Tibial nerve (tissue), 4 donors: ENCODE data around the gene ITPK1. TPM values are rescaled to one million over a fixed set of nuclear protein-coding genes. Genes with fewer than 3 reads are reported as not detected.
"Not testable (repeated sequence)": the region's sequence is repeated elsewhere in the genome, so short reads cannot be mapped to it uniquely, and the experiment has no call there.

Source experiments
- DNase-seq, 2 donors: peaks; one replicate each; pipeline ENCODE4 v3.0.0-alpha.2; 2019; ENCODE audit warnings: low spot score in 2 of 2
- H3K27ac ChIP-seq, 4 donors: fragments of 200-600 bp; sonication (generic) in 3 of 4; one replicate each; pipeline ENCODE4 v1.5.1; 2017 to 2019; ENCODE audit warnings: mild to moderate bottlenecking in 1 of 4
- H3K27me3 ChIP-seq, 2 donors: fragments of 200-600 bp; sonication (generic) in 1 of 2; one replicate each; pipeline versions ENCODE4 v1.5.1 to v1.6.0; 2017 to 2019
- H3K36me3 ChIP-seq, 3 donors: fragments of 200-600 bp; sonication (generic); one replicate each; pipeline ENCODE4 v1.5.1; 2018 to 2019
- H3K4me1 ChIP-seq, 4 donors: fragments of 200-600 bp; sonication (generic) in 3 of 4; one replicate each; pipeline ENCODE4 v1.5.1; 2017 to 2019
- H3K4me3 ChIP-seq, 4 donors: fragments of 200-600 bp; sonication (generic) in 3 of 4; one replicate each; pipeline ENCODE4 v1.5.1; 2017 to 2019; ENCODE audit warnings: mild to moderate bottlenecking in 1 of 4, moderate library complexity in 1 of 4
- H3K9me3 ChIP-seq, 4 donors: fragments of 200-600 bp; sonication (generic) in 3 of 4; one replicate each; pipeline ENCODE4 v1.5.1; 2017 to 2019
- CTCF ChIP-seq, 5 experiments: fragments of 200-600 bp in 3 of 5; fragments of 450-650 bp in 2 of 5; sonication (generic) in 3 of 5; IDR thresholded peaks; one replicate each; pipeline ENCODE4 v1.5.1; 2016 to 2019; ENCODE audit warnings: antibody characterized with exemption in 5 of 5, mild to moderate bottlenecking in 3 of 5, moderate library complexity in 2 of 5
- EP300 ChIP-seq, 2 donors: sonication (generic); formaldehyde crosslinking; IDR thresholded peaks; one replicate each; pipeline ENCODE4 v1.6.1; 2017; ENCODE audit warnings: antibody characterized with exemption in 2 of 2, mild to moderate bottlenecking in 1 of 2
- POLR2A ChIP-seq, 2 donors: fragments of 450-650 bp; IDR thresholded peaks; one replicate each; pipeline ENCODE4 v1.6.1; 2017; ENCODE audit warnings: antibody characterized with exemption in 2 of 2, mild to moderate bottlenecking in 2 of 2, moderate library complexity in 2 of 2
- WGBS, 2 donors: methylation state at CpG; one replicate each; pipeline ENCODE4 v1.1.5; 2018; 5-methylcytosine and 5-hydroxymethylcytosine counted together
- total RNA-seq, 4 donors: library from RNA; depleted of rRNA; stranded (reverse); fragments of >200 nt; gene quantifications; one replicate each; pipeline ENCODE4 v1.1.0, GENCODE V29; 2016

Gene ITPK1
- total RNA-seq, 4 donors from 2014 or later = 67.4 to 121 (median 92.5) TPM

GRCh38 chr14:93067088-93067487, 48.6 kb downstream of the ITPK1 start:
- WGBS, 2 donors = 86 to 94% methylated on average over 5 of the region's 5 CpGs
- H3K4me3 ChIP-seq = no peak overlapping the region
- no peak for DNase-seq
- H3K4me1 ChIP-seq = peaks cover 0 to 68% (median 26%) of the 10 kb centered on the region in 4 donors
- no peaks in the 10 kb centered on the region for H3K36me3 ChIP-seq
- TF ChIP-seq CTCF (IDR thresholded peaks at IDR 0.05) (no peak), POLR2A (IDR thresholded peaks at IDR 0.05) (no peak), EP300 (IDR thresholded peaks at IDR 0.05) (no peak)
- H3K27me3 ChIP-seq = no peaks in the 10 kb centered on the region
- H3K27ac ChIP-seq = peak overlapping the region in 1 of 4 donors; percentile 26
- no peaks in the 10 kb centered on the region for H3K9me3 ChIP-seq

GRCh38 chr14:93065272-93065730, 50.4 kb downstream of the ITPK1 start:
- Histone ChIP-seq H3K36me3 (no peaks in the 10 kb centered on the region), H3K4me3 (no peak overlapping the region), H3K27ac (peak overlapping the region in 2 of 4 donors; percentile 35 to 42), H3K4me1 (peaks cover 0 to 84% (median 35%) of the 10 kb centered on the region in 4 donors), H3K9me3 (no peaks in the 10 kb centered on the region), H3K27me3 (no peaks in the 10 kb centered on the region)
- TF ChIP-seq EP300 (IDR thresholded peaks at IDR 0.05) (no peak), CTCF (IDR thresholded peaks at IDR 0.05) (no peak), POLR2A (IDR thresholded peaks at IDR 0.05) (no peak)
- WGBS, 2 donors = 83 to 84% methylated on average over 2 of the region's 2 CpGs
- no peak for DNase-seq

- Histone ChIP-seq H3K4me1 (peaks cover 0 to 84% (median 38%) of the 10 kb centered on the region in 4 donors), H3K27me3 (no peaks in the 10 kb centered on the region), H3K4me3 (no peak overlapping the region), H3K36me3 (no peaks in the 10 kb centered on the region), H3K27ac (peak overlapping the region in 3 of 4 donors; percentile 3 to 54 (median 35)), H3K9me3 (no peaks in the 10 kb centered on the region)
- no peak for DNase-seq
- WGBS, 2 donors = 45 to 60% methylated on average over 10 of the region's 10 CpGs
- TF ChIP-seq CTCF (IDR thresholded peaks at IDR 0.05) = no peak
- no peak for TF ChIP-seq EP300 (IDR thresholded peaks at IDR 0.05)
- no peak for TF ChIP-seq POLR2A (IDR thresholded peaks at IDR 0.05)
Measured at GRCh38 chr14:93064411-93065271, 51.1 kb downstream of the ITPK1 start.

- WGBS, 2 donors = 73 to 81% methylated on average over 5 of the region's 5 CpGs
- Histone ChIP-seq H3K4me3 (no peak overlapping the region), H3K4me1 (peaks cover 0 to 74% (median 38%) of the 10 kb centered on the region in 4 donors), H3K36me3 (no peaks in the 10 kb centered on the region), H3K27me3 (no peaks in the 10 kb centered on the region), H3K9me3 (no peaks in the 10 kb centered on the region), H3K27ac (peak overlapping the region in 3 of 4 donors; percentile 0 to 77 (median 31))
- TF ChIP-seq POLR2A (IDR thresholded peaks at IDR 0.05) = no peak
- no peak for TF ChIP-seq CTCF (IDR thresholded peaks at IDR 0.05)
- no peak for TF ChIP-seq EP300 (IDR thresholded peaks at IDR 0.05)
- no peak for DNase-seq
Measured at GRCh38 chr14:93063393-93063792, 52.3 kb downstream of the ITPK1 start.

- peak overlapping the region in 3 of 4 donors; percentile 7 to 77 (median 31) for H3K27ac ChIP-seq
- TF ChIP-seq POLR2A (IDR thresholded peaks at IDR 0.05) (no peak), CTCF (IDR thresholded peaks at IDR 0.05) (no peak), EP300 (IDR thresholded peaks at IDR 0.05) (no peak)
- DNase-seq = no peak
- H3K36me3 ChIP-seq = no peaks in the 10 kb centered on the region
- no peaks in the 10 kb centered on the region for H3K27me3 ChIP-seq
- 60 to 64% methylated on average over 10 of the region's 10 CpGs for whole genome bisulfite sequencing, 2 donors
- no peak overlapping the region for H3K4me3 ChIP-seq
- no peaks in the 10 kb centered on the region for H3K9me3 ChIP-seq
- peaks cover 0 to 77% (median 39%) of the 10 kb centered on the region in 4 donors for H3K4me1 ChIP-seq
Measured at GRCh38 chr14:93062890-93063289, 52.8 kb downstream of the ITPK1 start.

- Histone ChIP-seq H3K4me1 (peaks cover under 1 to 79% (median 43%) of the 10 kb centered on the region in 4 donors), H3K27ac (peak overlapping the region in 3 of 4 donors; percentile 31 to 77 (median 36))
- H3K27me3 ChIP-seq, H3K9me3 ChIP-seq, H3K4me3 ChIP-seq, H3K36me3 ChIP-seq, DNase-seq: not testable (repeated sequence)
- WGBS, 2 donors = 81 to 87% methylated on average over 12 of the region's 12 CpGs
Measured at GRCh38 chr14:93062013-93062412, 53.7 kb downstream of the ITPK1 start.
